Fibroblast of lung (primary cell): Measurements from ENCODE around the gene MTMR6. TPM values are rescaled to one million over a fixed set of nuclear protein-coding genes. Genes with fewer than 3 reads are reported as not detected.

Experiments used
- DNase-seq, 2 donors: peaks; one replicate each; pipeline versions ENCODE4 v3.0.0 to v3.0.0-alpha.2; 2010; ENCODE audit warnings: low read depth in 2 of 2
- H2AFZ ChIP-seq: 2 replicates; pipeline ENCODE4 v1.5.1; 2012; ENCODE audit warnings: low read length, control low read depth, inconsistent platforms
- H3K27ac ChIP-seq: 2 replicates; pipeline ENCODE4 v1.5.1; 2011; ENCODE audit warnings: low read length, control low read depth; ENCODE audit not compliant: insufficient read depth
- H3K27me3 ChIP-seq: 2 replicates; pipeline ENCODE4 v1.5.1; 2011; ENCODE audit warnings: mild to moderate bottlenecking, low read length; ENCODE audit not compliant: control insufficient read depth, insufficient read depth
- H3K36me3 ChIP-seq: 2 replicates; pipeline ENCODE4 v1.5.1; 2011; ENCODE audit warnings: low read length; ENCODE audit not compliant: control insufficient read depth, insufficient read depth
- H3K4me1 ChIP-seq: 2 replicates; pipeline ENCODE4 v1.5.1; 2011; ENCODE audit warnings: low read length; ENCODE audit not compliant: control insufficient read depth, insufficient read depth; ENCODE audit errors: extremely low read depth
- H3K4me2 ChIP-seq: 2 replicates; pipeline ENCODE4 v1.5.1; 2011; ENCODE audit warnings: low read length, control low read depth; ENCODE audit not compliant: insufficient read depth; ENCODE audit errors: extremely low read depth
- H3K4me3 ChIP-seq, 4 experiments: fragments of 200-600 bp in 1 of 4; sonication (generic) in 1 of 4; replicated peaks in 1 of 4; 2 replicates each; pipeline ENCODE4 v1.5.1; 2011 to 2016; ENCODE audit warnings: low read length in 4 of 4, low read depth in 3 of 4, mild to moderate bottlenecking in 3 of 4, control low read depth in 2 of 4, inconsistent platforms in 1 of 4, mixed read lengths in 1 of 4; ENCODE audit not compliant: insufficient read depth in 1 of 4; ENCODE audit errors: control extremely low read depth in 1 of 4
- H3K79me2 ChIP-seq: 2 replicates; pipeline ENCODE4 v1.5.1; 2012; ENCODE audit warnings: mild to moderate bottlenecking, low read length, inconsistent platforms; ENCODE audit not compliant: control insufficient read depth, insufficient read depth
- H3K9ac ChIP-seq: 2 replicates; pipeline ENCODE4 v1.5.1; 2011; ENCODE audit warnings: mild to moderate bottlenecking, low read length, control low read depth; ENCODE audit not compliant: insufficient read depth
- H3K9me3 ChIP-seq: 2 replicates; pipeline ENCODE4 v1.5.1; 2012; ENCODE audit warnings: low read depth, low read length; ENCODE audit not compliant: control insufficient read depth, insufficient read depth
- H4K20me1 ChIP-seq: 2 replicates; pipeline ENCODE4 v1.5.1; 2011; ENCODE audit warnings: low read length; ENCODE audit not compliant: control insufficient read depth, insufficient read depth; ENCODE audit errors: extremely low read depth
- EZH2 ChIP-seq: IDR thresholded peaks from 2 replicates; pipeline ENCODE4 v1.5.1; 2012; ENCODE audit warnings: low read length, control low read depth, mild to moderate bottlenecking; ENCODE audit errors: missing control alignments
- polyA plus RNA-seq, 2 donors: library from polyadenylated mRNA; depleted of rRNA in 1 of 2; stranded (reverse) in 1 of 2; unstranded in 1 of 2; fragments of >200 nt; gene quantifications; 2 replicates each; pipeline ENCODE4 v1.2.1, GENCODE V29; 2011 to 2012; ENCODE audit warnings: missing spikeins in 1 of 2
- total RNA-seq: library from RNA; depleted of rRNA; stranded (reverse); fragments of >200 nt; gene quantifications from 2 replicates; pipeline ENCODE4 v1.2.1, GENCODE V29; 2014
- TF ChIP-seq, protein P1 (sequence below), 2 donors: IDR thresholded peaks in 1 of 2; conservative IDR thresholded peaks in 1 of 2; 1 replicate in 1 of 2; 2 replicates in 1 of 2; pipeline ENCODE4 v1.5.1; 2011 to 2012; ENCODE audit warnings: low read length in 2 of 2, control low read depth in 1 of 2, inconsistent platforms in 1 of 2, low read depth in 1 of 2, mild to moderate bottlenecking in 1 of 2

MTMR6 gene
- total and polyA plus RNA-seq, 2 donors (not counting 1 experiment from before 2014, with no cell fraction given) = 20.7 to 22.5 TPM

DNA sequence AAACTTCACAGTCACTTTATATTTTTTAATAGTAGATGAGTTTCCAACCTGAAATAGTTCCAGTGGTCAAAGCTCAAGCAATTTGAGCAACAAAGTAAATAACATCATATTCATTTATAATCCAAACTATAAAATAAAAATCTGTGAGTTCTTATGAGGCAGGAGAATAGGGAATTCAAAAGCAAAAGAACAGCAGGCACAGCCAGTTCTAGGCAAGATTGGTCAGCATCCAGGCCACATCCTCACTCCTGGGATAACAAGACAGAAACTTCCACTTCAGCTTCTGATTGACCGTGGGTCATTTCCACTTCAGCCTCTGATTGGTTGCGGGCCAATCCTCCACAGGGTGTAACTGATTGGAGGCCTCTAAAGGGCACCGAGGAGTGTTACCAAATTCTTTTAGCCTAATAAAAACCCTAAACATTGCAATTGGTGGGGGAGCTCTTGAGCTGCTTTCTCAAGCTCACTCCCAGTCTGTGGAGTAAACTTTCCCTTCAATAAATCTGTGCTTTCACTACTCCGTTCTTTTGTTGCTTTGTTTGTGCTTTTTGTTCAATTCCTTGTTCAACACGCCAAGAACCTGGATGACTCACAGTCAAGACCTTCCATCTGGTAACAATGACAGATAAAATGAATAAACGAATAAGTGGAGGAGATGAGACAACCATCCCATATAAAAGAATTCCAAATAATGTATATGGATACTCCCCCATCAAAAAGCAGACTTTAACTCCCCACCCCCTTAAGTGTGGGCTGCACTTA, 72.6 kb downstream of the MTMR6 start:
- TF ChIP-seq, protein P1, sequence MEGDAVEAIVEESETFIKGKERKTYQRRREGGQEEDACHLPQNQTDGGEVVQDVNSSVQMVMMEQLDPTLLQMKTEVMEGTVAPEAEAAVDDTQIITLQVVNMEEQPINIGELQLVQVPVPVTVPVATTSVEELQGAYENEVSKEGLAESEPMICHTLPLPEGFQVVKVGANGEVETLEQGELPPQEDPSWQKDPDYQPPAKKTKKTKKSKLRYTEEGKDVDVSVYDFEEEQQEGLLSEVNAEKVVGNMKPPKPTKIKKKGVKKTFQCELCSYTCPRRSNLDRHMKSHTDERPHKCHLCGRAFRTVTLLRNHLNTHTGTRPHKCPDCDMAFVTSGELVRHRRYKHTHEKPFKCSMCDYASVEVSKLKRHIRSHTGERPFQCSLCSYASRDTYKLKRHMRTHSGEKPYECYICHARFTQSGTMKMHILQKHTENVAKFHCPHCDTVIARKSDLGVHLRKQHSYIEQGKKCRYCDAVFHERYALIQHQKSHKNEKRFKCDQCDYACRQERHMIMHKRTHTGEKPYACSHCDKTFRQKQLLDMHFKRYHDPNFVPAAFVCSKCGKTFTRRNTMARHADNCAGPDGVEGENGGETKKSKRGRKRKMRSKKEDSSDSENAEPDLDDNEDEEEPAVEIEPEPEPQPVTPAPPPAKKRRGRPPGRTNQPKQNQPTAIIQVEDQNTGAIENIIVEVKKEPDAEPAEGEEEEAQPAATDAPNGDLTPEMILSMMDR (conservative IDR thresholded peaks at IDR 0.05 in 1 of 2, IDR thresholded peaks at IDR 0.05 in 1 of 2; ENCODE audit: low read depth in 1 of 2, low read length in 2 of 2) = peak in 1 of 2 donors; percentile 4
- no peak for TF ChIP-seq EZH2
- no peaks in the 10 kb centered on the region for H3K36me3 ChIP-seq
- H3K9me3 ChIP-seq = no peaks in the 10 kb centered on the region
- no peak overlapping the region for H3K9ac ChIP-seq
- H2AFZ ChIP-seq = no peak overlapping the region
- H4K20me1 ChIP-seq = no peaks in the 10 kb centered on the region
- H3K4me3 ChIP-seq = no peak overlapping the region
- no peaks in the 10 kb centered on the region for H3K4me1 ChIP-seq
- no peak overlapping the region for H3K4me2 ChIP-seq
- no peak overlapping the region for H3K27ac ChIP-seq
- DNase-seq = peak; percentile 19 to 41
- H3K27me3 ChIP-seq = no peaks in the 10 kb centered on the region
- no peaks in the 10 kb centered on the region for H3K79me2 ChIP-seq

DNA sequence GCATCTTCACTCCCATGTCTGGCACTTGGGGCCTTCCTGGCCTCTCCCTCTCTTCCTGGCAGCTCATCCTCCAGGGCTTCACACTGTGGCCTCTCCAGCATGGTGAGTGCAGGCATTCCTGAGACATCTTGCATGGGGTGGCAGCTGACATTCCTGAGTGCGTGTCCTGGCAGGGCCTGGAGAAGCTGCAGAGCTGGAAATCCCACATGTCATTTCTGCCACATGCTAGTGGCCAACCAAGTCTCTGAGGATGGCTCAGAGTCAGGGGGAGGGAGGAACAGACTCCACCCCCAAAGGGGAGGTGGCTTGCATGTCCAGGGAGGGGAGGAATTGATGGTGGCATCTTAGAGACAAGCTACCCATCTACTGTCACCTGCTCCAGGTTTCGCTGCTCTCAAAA, 73.6 kb downstream of the MTMR6 start:
- Histone ChIP-seq H3K4me1 (no peaks in the 10 kb centered on the region), H3K4me3 (no peak overlapping the region), H3K4me2 (no peak overlapping the region), H4K20me1 (no peaks in the 10 kb centered on the region), H2AFZ (no peak overlapping the region), H3K27ac (no peak overlapping the region), H3K27me3 (no peaks in the 10 kb centered on the region), H3K9ac (no peak overlapping the region), H3K36me3 (no peaks in the 10 kb centered on the region), H3K79me2 (no peaks in the 10 kb centered on the region), H3K9me3 (no peaks in the 10 kb centered on the region)
- DNase-seq = no peak
- no peak for TF ChIP-seq EZH2
- TF ChIP-seq, protein P1 (conservative IDR thresholded peaks at IDR 0.05 in 1 of 2, IDR thresholded peaks at IDR 0.05 in 1 of 2; ENCODE audit: low read depth in 1 of 2, low read length in 2 of 2) = no peak

- no peaks in the 10 kb centered on the region for H3K9me3 ChIP-seq
- no peak for DNase-seq
- H3K9ac ChIP-seq = no peak overlapping the region
- no peaks in the 10 kb centered on the region for H3K79me2 ChIP-seq
- H2AFZ ChIP-seq = no peak overlapping the region
- no peak for TF ChIP-seq EZH2
- TF ChIP-seq, protein P1 (conservative IDR thresholded peaks at IDR 0.05 in 1 of 2, IDR thresholded peaks at IDR 0.05 in 1 of 2; ENCODE audit: low read depth in 1 of 2, low read length in 2 of 2) = no peak
- H3K4me2 ChIP-seq = no peak overlapping the region
- H3K4me3 ChIP-seq = no peak overlapping the region
- no peak overlapping the region for H3K27ac ChIP-seq
- H3K4me1 ChIP-seq = no peaks in the 10 kb centered on the region
- no peaks in the 10 kb centered on the region for H4K20me1 ChIP-seq
- H3K27me3 ChIP-seq = no peaks in the 10 kb centered on the region
- H3K36me3 ChIP-seq = no peaks in the 10 kb centered on the region
Measured at GRCh38 chr13:25210842-25211569, 76.3 kb downstream of the MTMR6 start.
